Ovary (tissue), 3 donors: Measurements from ENCODE around the gene CCN6.

Source experiments
- EP300 ChIP-seq: sonication (generic); formaldehyde crosslinking; IDR thresholded peaks from one replicate; pipeline ENCODE4 v1.6.1; 2017; ENCODE audit warnings: antibody characterized with exemption
- POLR2A ChIP-seq: fragments of 450-650 bp; IDR thresholded peaks from one replicate; pipeline ENCODE4 v1.6.1; 2017; ENCODE audit warnings: antibody characterized with exemption, mild to moderate bottlenecking, moderate library complexity
- TF ChIP-seq, protein P1 (sequence below), 3 donors: fragments of 450-650 bp in 2 of 3; fragments of 200-600 bp in 1 of 3; IDR thresholded peaks; one replicate each; pipeline versions ENCODE4 v1.5.1 to v1.8.0; 2016 to 2022; ENCODE audit warnings: antibody characterized with exemption in 3 of 3, mild to moderate bottlenecking in 1 of 3
- donor health status: DM: no; HTN: no; CAD: no.

DNA sequence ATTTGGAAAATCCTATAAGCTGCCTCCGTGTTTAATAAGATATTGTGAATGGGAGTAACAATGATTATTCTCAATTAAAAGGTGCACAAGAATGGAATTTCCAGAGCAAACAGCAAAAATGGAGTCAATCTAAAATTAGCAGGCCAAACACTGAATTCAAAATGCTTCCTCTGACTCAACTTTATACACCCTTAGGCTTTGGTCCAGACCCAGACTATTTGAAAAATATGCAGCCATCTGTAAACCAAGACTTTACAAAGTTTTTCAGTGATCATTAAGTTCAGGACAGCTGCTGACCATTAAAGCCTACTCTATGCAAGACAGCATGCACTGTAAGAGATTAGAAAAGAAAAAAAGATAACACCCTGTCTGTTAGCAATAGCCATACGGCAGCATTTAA is 39.4 kb upstream of the CCN6 start:
- TF ChIP-seq, protein P1, sequence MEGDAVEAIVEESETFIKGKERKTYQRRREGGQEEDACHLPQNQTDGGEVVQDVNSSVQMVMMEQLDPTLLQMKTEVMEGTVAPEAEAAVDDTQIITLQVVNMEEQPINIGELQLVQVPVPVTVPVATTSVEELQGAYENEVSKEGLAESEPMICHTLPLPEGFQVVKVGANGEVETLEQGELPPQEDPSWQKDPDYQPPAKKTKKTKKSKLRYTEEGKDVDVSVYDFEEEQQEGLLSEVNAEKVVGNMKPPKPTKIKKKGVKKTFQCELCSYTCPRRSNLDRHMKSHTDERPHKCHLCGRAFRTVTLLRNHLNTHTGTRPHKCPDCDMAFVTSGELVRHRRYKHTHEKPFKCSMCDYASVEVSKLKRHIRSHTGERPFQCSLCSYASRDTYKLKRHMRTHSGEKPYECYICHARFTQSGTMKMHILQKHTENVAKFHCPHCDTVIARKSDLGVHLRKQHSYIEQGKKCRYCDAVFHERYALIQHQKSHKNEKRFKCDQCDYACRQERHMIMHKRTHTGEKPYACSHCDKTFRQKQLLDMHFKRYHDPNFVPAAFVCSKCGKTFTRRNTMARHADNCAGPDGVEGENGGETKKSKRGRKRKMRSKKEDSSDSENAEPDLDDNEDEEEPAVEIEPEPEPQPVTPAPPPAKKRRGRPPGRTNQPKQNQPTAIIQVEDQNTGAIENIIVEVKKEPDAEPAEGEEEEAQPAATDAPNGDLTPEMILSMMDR (IDR thresholded peaks at IDR 0.05), result no peak
- no peak for TF ChIP-seq POLR2A
- TF ChIP-seq EP300, result no peak
